GM18498 (cell line): ENCODE measurements around the gene NT5C3B.

Source experiments
- ATAC-seq: cut with Tn5 transposase; IDR thresholded peaks from one replicate; pipeline ENCODE4 v1.9.1; 2021; ENCODE audit warnings: mild to moderate bottlenecking, moderate library complexity; ENCODE audit not compliant: unreplicated experiment

Gene NT5C3B

GRCh38 chr17:41811549-41812380 is 24.3 kb downstream of the NT5C3B start, which contains the start of gene P3H4:
Gene P3H4 (minus strand): TSS chr17:41811949. CDS start chr17:41811915, 34 bp downstream.
- peak; percentile 79 for ATAC-seq

GRCh38 chr17:41810659-41811548 is 25.1 kb downstream of the NT5C3B start:
- ATAC-seq, result peak; percentile 27

DNA sequence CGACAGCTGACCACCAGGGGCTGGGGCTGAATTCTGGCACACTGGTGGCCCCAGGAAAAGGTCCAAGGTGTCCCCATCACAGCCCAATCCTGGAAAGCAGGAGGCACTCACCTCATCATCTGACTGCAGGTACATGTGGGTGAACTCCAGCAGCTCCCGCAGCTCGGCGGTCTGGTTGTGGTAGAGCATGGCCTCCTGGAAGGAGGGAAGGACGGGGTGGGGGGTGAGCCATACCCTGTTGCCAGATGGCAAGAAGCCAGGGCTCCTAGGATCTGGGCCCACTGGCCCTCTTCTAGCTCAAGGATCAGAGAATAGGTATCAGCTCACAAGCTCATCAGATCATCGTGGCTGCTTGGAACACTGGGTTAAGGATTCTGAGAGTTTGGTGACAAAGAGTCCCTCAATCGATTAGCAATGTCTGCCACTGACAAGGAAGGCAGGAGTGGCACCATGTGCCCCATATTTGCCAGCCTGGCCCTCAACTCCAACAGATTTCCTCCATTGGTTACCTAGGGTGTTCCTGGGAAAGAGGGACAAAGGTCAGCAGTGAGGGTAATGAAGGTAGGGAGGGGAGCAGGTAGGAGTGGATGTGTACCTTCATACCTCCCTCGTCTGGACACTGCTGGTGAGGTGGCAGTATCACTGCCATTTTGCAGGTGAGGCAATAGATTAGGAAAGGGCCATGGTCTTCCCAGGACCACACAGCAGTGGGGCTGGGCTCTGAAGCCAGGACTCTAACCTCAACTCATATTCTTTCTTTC is 29.2 kb downstream of the NT5C3B start:
- ATAC-seq, result no peak

GRCh38 chr17:41803049-41804020 is 32.7 kb downstream of the NT5C3B start:
- ATAC-seq, result no peak

- ATAC-seq, result no peak
Observed at GRCh38 chr17:41801374-41802271, 34.4 kb downstream of the NT5C3B start.

- ATAC-seq, result no peak
Observed at GRCh38 chr17:41800601-41801373, 35.2 kb downstream of the NT5C3B start.

- ATAC-seq, result no peak
Observed at GRCh38 chr17:41799366-41799765, 36.7 kb downstream of the NT5C3B start.

GRCh38 chr17:41797377-41797776 is 38.7 kb downstream of the NT5C3B start:
- no peak for ATAC-seq

DNA sequence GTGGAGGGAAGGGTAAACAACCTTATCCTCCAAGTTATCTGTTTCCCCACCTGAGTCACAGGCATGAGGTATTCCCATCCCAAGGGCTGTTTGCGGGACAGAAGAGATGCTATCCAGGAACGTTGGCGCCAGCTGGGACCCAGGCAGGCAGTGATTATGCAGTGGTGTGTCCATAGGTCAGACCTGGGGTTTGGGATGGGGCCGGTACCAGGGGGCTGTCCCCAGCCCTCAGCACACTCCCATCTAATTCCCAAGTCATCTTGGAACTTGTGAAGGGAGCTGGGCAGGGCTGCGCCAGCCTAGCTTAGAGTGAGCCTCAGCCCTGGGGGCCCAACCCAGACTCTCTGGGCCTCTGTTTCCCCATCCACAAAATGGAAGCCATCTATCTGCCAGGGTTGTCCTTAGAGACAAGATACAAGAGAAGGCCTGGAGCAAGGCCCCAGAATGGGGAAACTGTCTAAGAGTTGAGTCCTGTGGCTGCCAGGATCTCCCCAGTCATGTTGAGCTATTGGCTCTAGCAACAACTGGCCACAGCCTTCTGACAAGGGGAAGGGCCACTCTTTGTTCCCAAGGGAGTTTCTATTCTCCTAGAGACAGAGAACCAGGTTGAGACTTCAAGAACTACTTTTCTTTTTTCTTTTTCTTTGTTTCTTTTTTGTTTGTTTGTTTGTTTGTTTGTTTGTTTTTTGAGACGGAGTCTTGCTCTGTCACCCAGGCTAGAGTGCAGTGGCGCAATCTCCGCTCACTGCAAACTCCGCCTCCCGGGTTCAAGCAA is 39.7 kb downstream of the NT5C3B start:
- no peak for ATAC-seq

- ATAC-seq, result no peak
Observed at GRCh38 chr17:41794540-41794975, 41.5 kb downstream of the NT5C3B start.

DNA sequence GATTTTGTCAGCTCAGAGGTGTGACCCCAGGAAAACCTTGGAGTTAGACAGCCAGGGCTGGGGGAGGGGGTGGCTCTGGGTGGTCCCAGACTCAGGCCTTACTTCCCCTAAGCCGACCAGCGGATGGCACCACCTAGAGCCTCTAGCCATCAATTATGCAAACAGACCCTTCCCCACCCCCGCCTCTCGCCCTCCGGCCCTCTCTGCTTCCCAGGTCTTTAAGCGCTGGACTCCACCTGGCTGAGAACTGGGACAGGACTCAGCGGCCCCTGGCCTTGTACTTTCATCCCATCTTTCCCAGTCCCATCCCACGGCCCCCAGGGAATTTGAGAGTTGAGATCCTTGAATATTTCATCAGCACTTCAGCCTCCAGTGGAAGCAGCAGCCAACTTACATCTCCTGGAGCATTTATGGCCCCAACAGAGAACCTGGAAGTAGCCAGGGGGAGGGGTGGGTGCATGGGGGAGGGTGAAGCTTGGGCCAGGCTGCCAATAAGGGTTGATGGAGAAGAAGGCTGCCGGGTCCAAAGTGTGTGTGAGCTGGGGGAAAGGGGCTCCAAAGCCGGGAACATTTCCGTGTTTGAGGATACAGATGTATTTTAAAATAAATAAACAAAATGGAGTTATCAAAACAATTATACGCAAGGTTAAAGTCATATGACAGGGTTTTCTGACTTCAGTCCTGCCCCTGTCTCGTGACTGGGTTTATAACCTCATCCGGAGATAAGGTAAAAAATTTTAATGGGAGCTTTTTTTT is 42.1 kb downstream of the NT5C3B start:
- no peak for ATAC-seq

GRCh38 chr17:41792845-41793783 is 42.9 kb downstream of the NT5C3B start:
- ATAC-seq, result no peak

- no peak for ATAC-seq
Observed at GRCh38 chr17:41787021-41787418, 49.0 kb downstream of the NT5C3B start.

GRCh38 chr17:41786227-41787020 is 49.6 kb downstream of the NT5C3B start, which contains the start of gene JUP:
Gene JUP (minus strand): TSS chr17:41786711. CDS start chr17:41771854, 14,857 bp downstream.
- peak; percentile 78 for ATAC-seq

DNA sequence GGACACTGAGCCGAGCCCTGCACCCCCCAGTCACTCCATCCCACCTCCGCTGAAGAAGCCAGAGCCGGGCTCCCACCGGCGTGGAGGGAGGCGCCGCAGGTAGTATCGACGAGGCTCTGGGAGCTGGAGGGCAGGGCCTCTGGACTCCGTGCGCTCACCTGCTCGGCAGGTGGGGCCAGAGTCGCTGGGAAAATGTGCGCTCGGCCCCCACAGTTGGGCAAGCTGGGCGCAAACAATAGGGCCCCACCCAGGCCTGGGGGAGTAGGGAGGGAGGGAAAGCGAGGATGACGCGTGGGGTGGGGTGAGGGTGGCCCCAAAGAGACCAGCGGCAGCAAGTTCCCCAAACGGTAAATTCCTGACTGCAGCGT is 50.2 kb downstream of the NT5C3B start:
- ATAC-seq, result no peak
